Parathyroid adenoma (tissue), 2 donors: ENCODE data around the gene LFNG.
"Not testable (repeated sequence)": the region's sequence is repeated elsewhere in the genome, so short reads cannot be mapped to it uniquely, and the experiment has no call there.

Source experiments
- H2AFZ ChIP-seq: fragments of 300-600 bp; sonication (generic); one replicate; pipeline ENCODE4 v1.7.0; 2017; ENCODE audit warnings: antibody characterized with exemption, mild to moderate bottlenecking
- H3K27ac ChIP-seq: fragments of 300-600 bp; sonication (generic); one replicate; pipeline ENCODE4 v1.7.0; 2017
- H3K27me3 ChIP-seq: fragments of 300-600 bp; sonication (generic); one replicate; pipeline ENCODE4 v1.7.0; 2017; ENCODE audit warnings: low read length; ENCODE audit not compliant: control insufficient read depth, insufficient read depth
- H3K36me3 ChIP-seq: fragments of 300-600 bp; sonication (generic); one replicate; pipeline ENCODE4 v1.7.0; 2017; ENCODE audit warnings: low read length; ENCODE audit not compliant: control insufficient read depth, insufficient read depth
- H3K4me1 ChIP-seq: fragments of 300-600 bp; sonication (generic); one replicate; pipeline ENCODE4 v1.7.0; 2017; ENCODE audit warnings: control low read depth
- H3K4me2 ChIP-seq: fragments of 300-600 bp; sonication (generic); one replicate; pipeline ENCODE4 v1.7.0; 2017; ENCODE audit warnings: low read length
- H3K4me3 ChIP-seq: fragments of 300-600 bp; sonication (generic); one replicate; pipeline ENCODE4 v1.7.0; 2017; ENCODE audit warnings: low read depth, low read length
- H3K79me2 ChIP-seq: fragments of 300-600 bp; sonication (generic); one replicate; pipeline ENCODE4 v1.7.0; 2017; ENCODE audit warnings: control low read depth
- H3K9ac ChIP-seq: fragments of 300-600 bp; sonication (generic); one replicate; pipeline ENCODE4 v1.7.0; 2017; ENCODE audit warnings: mild to moderate bottlenecking
- H3K9me3 ChIP-seq: fragments of 300-600 bp; sonication (generic); one replicate; pipeline ENCODE4 v1.7.0; 2017; ENCODE audit warnings: low read length; ENCODE audit not compliant: control insufficient read depth
- CTCF ChIP-seq: fragments of 300-600 bp; sonication (generic); IDR thresholded peaks from one replicate; pipeline ENCODE4 v1.7.0; 2017; ENCODE audit warnings: antibody characterized with exemption, mild to moderate bottlenecking
- donor health status: primary hyperparathyroidism.

LFNG gene

DNA sequence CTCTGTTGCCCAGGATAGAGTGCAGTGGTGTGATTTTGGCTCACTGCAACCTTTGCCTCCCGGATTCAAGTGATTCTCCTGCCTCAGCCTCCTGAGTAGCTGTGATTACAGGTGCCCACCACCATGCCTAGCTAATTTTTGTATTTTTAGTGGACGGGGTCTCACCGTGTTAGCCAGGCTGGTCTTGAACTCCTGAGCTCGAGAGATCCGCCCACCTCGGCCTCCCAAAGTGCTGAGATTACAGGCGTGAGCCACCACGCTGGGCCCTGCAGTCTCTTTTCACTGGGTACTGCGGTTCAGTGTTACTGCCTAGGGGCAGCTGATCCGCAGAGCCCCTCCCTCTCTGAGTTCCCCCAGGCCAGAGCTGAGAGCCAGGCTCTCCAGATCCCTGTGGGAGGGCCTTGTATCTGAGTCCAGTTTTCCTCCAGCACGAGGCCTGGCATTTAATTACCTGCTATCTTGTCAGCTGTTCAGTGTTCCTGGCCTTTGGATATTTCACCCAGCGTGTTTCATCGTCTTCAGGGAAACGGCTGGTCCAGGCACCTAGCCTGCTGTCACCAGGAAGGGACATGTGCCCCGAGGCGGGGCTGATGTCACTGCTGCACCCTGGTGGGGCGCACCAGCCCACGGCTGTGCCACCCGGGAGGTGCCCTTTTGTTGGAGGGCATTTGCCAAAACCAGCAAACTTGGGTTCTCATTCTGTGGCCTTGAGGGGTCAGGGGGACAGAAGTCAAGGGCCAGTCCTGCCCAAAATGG lies 16.5 kb downstream of the LFNG start:
- H3K4me1 ChIP-seq, H3K27me3 ChIP-seq, H3K27ac ChIP-seq, H3K79me2 ChIP-seq, H3K4me3 ChIP-seq, H3K4me2 ChIP-seq, H3K9ac ChIP-seq, H3K9me3 ChIP-seq, H2AFZ ChIP-seq, H3K36me3 ChIP-seq: not testable (repeated sequence)

- H2AFZ ChIP-seq: no peak overlapping the region
- no peak for TF ChIP-seq CTCF
- H3K27me3 ChIP-seq: no peaks in the 10 kb centered on the region
- H3K79me2 ChIP-seq: no peaks in the 10 kb centered on the region
- H3K4me3 ChIP-seq: no peak overlapping the region
- H3K27ac ChIP-seq: no peak overlapping the region
- H3K4me1 ChIP-seq: no peaks in the 10 kb centered on the region
- H3K36me3 ChIP-seq: no peaks in the 10 kb centered on the region
- no peak overlapping the region for H3K9ac ChIP-seq
- no peaks in the 10 kb centered on the region for H3K9me3 ChIP-seq
- H3K4me2 ChIP-seq: no peak overlapping the region
Observed at GRCh38 chr7:2537981-2538851, 18.6 kb downstream of the LFNG start.

GRCh38 chr7:2539031-2539911 lies 19.7 kb downstream of the LFNG start:
- H2AFZ ChIP-seq: no peak overlapping the region

GRCh38 chr7:2540133-2540532 lies 20.6 kb downstream of the LFNG start:
- no peak overlapping the region for H3K27ac ChIP-seq
- no peaks in the 10 kb centered on the region for H3K79me2 ChIP-seq
- no peak for TF ChIP-seq CTCF
- H3K4me3 ChIP-seq: no peak overlapping the region
- H3K27me3 ChIP-seq: no peaks in the 10 kb centered on the region
- no peak overlapping the region for H3K4me2 ChIP-seq
- H3K36me3 ChIP-seq: no peaks in the 10 kb centered on the region
- no peak overlapping the region for H3K9ac ChIP-seq
- H3K4me1 ChIP-seq: no peaks in the 10 kb centered on the region
- no peaks in the 10 kb centered on the region for H3K9me3 ChIP-seq
- H2AFZ ChIP-seq: no peak overlapping the region

More at GRCh38 chr7:2539031-2539911, 19.7 kb downstream of the LFNG start:
- Histone ChIP-seq H3K9ac (no peak overlapping the region), H3K4me2 (no peak overlapping the region), H3K79me2 (no peaks in the 10 kb centered on the region), H3K27me3 (no peaks in the 10 kb centered on the region), H3K36me3 (no peaks in the 10 kb centered on the region), H3K4me1 (no peaks in the 10 kb centered on the region), H3K4me3 (no peak overlapping the region), H3K9me3 (no peaks in the 10 kb centered on the region), H3K27ac (no peak overlapping the region)
- no peak for TF ChIP-seq CTCF

GRCh38 chr7:2540641-2541051 lies 21.1 kb downstream of the LFNG start:
- Histone ChIP-seq H3K36me3 (no peaks in the 10 kb centered on the region), H3K27me3 (no peaks in the 10 kb centered on the region)
- no peak for TF ChIP-seq CTCF

More at GRCh38 chr7:2540641-2541051, 21.1 kb downstream of the LFNG start:
- Histone ChIP-seq H3K79me2 (no peaks in the 10 kb centered on the region), H3K9ac (no peak overlapping the region), H3K9me3 (no peaks in the 10 kb centered on the region), H3K4me2 (no peak overlapping the region), H3K27ac (no peak overlapping the region), H3K4me3 (no peak overlapping the region), H2AFZ (no peak overlapping the region), H3K4me1 (no peaks in the 10 kb centered on the region)
